OCI-LY3 (cell line): ENCODE results near the gene AMBRA1.
A peak's percentile ranks its signal among the peaks of the same experiment; 100 is the strongest.

ENCODE experiments used
- H2AFZ ChIP-seq: fragments of 200-600, 300-600 bp; shearing (Covaris generic); 2 replicates; pipeline ENCODE4 v1.6.0; 2014; ENCODE audit warnings: antibody characterized with exemption, low read depth, low read length
- H3K27ac ChIP-seq: fragments of 200-600, 300-600 bp; sonication (generic); 2 replicates; pipeline ENCODE4 v1.5.1; 2014; ENCODE audit warnings: mild to moderate bottlenecking, low read length, moderate library complexity, mixed read lengths
- H3K27me3 ChIP-seq: fragments of 200-600, 300-600 bp; sonication (generic); 2 replicates; pipeline ENCODE4 v1.6.1; 2014; ENCODE audit warnings: low read depth, low read length, mixed read lengths
- H3K36me3 ChIP-seq: fragments of 200-600, 300-600 bp; sonication (generic); replicated peaks from 2 replicates; pipeline ENCODE3; 2014; ENCODE audit warnings: low read depth, low read length, mixed read lengths
- H3K4me1 ChIP-seq: fragments of 300-600, 200-600 bp; sonication (generic); 2 replicates; pipeline ENCODE4 v1.6.1; 2014; ENCODE audit warnings: low read length, mixed read lengths
- H3K4me2 ChIP-seq: fragments of 200-600, 300-600 bp; sonication (generic); 2 replicates; pipeline ENCODE4 v1.6.1; 2014; ENCODE audit warnings: low read length, mixed read lengths
- H3K4me3 ChIP-seq: fragments of 300-600, 200-600 bp; sonication (generic); 2 replicates; pipeline ENCODE4 v1.5.1; 2014; ENCODE audit warnings: antibody characterized with exemption, mild to moderate bottlenecking, low read length, moderate library complexity
- H3K79me2 ChIP-seq: fragments of 300-600, 200-600 bp; shearing (Covaris generic); 2 replicates; pipeline ENCODE4 v1.6.1; 2014; ENCODE audit warnings: mild to moderate bottlenecking, low read length, mixed read lengths
- H3K9ac ChIP-seq: fragments of 300-600, 200-600 bp; shearing (Covaris generic); 2 replicates; pipeline ENCODE4 v1.6.0; 2014; ENCODE audit warnings: mild to moderate bottlenecking, low read length, moderate library complexity
- H3K9me3 ChIP-seq: fragments of 200-600, 300-600 bp; shearing (Covaris generic); 2 replicates; pipeline ENCODE4 v1.6.1; 2014; ENCODE audit warnings: low read length, mixed read lengths; ENCODE audit not compliant: insufficient read depth
- H4K20me1 ChIP-seq: fragments of 200-600, 300-600 bp; sonication (generic); 2 replicates; pipeline ENCODE4 v1.6.1; 2016; ENCODE audit warnings: low read length, mixed read lengths; ENCODE audit not compliant: insufficient read depth
- EZH2phosphoT487 ChIP-seq: fragments of 200-600 bp; shearing (Covaris generic); IDR thresholded peaks from 2 replicates; pipeline ENCODE4 v1.6.1; 2018; ENCODE audit warnings: antibody characterized with exemption, mixed run types, low read depth
- TF ChIP-seq, protein P1 (sequence below): fragments of 200-600, 300-600 bp; sonication (generic); IDR thresholded peaks from 2 replicates; pipeline ENCODE4 v1.5.1; 2014; ENCODE audit warnings: antibody characterized with exemption, low read length, low read depth

Gene AMBRA1

GRCh38 chr11:46352063-46352841 lies 241.6 kb downstream of the AMBRA1 start:
- no peaks in the 10 kb centered on the region for H3K9me3 ChIP-seq
- H3K36me3 ChIP-seq = peaks cover 6% of the 10 kb centered on the region
- no peak overlapping the region for H3K9ac ChIP-seq
- H3K4me1 ChIP-seq = peaks cover 12% of the 10 kb centered on the region
- peaks cover 16% of the 10 kb centered on the region for H4K20me1 ChIP-seq
- no peak overlapping the region for H2AFZ ChIP-seq
- peak overlapping the region; percentile 15; the same call in 1 of the 2 replicates for H3K4me2 ChIP-seq
- peaks cover 82% of the 10 kb centered on the region for H3K79me2 ChIP-seq
- H3K4me3 ChIP-seq = peak overlapping the region; percentile 14
- no peaks in the 10 kb centered on the region for H3K27me3 ChIP-seq
- TF ChIP-seq, protein P1, sequence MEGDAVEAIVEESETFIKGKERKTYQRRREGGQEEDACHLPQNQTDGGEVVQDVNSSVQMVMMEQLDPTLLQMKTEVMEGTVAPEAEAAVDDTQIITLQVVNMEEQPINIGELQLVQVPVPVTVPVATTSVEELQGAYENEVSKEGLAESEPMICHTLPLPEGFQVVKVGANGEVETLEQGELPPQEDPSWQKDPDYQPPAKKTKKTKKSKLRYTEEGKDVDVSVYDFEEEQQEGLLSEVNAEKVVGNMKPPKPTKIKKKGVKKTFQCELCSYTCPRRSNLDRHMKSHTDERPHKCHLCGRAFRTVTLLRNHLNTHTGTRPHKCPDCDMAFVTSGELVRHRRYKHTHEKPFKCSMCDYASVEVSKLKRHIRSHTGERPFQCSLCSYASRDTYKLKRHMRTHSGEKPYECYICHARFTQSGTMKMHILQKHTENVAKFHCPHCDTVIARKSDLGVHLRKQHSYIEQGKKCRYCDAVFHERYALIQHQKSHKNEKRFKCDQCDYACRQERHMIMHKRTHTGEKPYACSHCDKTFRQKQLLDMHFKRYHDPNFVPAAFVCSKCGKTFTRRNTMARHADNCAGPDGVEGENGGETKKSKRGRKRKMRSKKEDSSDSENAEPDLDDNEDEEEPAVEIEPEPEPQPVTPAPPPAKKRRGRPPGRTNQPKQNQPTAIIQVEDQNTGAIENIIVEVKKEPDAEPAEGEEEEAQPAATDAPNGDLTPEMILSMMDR = peak; percentile 77
- TF ChIP-seq EZH2phosphoT487 = no peak
- H3K27ac ChIP-seq = no peak overlapping the region

DNA sequence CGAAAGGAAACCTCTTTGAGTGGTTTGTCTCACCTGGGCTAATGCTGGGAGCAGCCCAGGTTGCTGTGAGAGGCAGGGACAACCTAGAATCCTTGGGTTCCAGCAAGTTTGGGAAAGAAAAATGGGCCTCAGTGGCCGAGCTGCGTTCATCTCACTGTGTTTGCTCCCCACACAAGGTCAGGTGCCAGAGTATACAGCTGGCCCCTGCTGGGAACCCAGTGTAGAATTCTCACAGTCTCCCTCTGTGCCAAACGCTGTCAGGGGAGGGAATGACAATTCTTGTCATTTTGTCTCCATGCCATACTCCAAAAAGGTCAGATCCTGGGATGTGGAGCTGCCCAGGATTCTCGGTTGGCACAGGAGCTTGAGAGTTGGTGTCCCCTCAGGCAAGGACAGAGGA lies 242.2 kb downstream of the AMBRA1 start:
- Histone ChIP-seq H3K79me2 (peaks cover 76% of the 10 kb centered on the region), H3K36me3 (peaks cover 6% of the 10 kb centered on the region), H4K20me1 (peaks cover 13% of the 10 kb centered on the region), H3K4me2 (peak overlapping the region; percentile 15; the same call in 1 of the 2 replicates), H2AFZ (no peak overlapping the region), H3K9ac (no peak overlapping the region), H3K27me3 (peaks cover under 1% of the 10 kb centered on the region; the same call in 1 of the 2 replicates), H3K9me3 (no peaks in the 10 kb centered on the region), H3K27ac (no peak overlapping the region), H3K4me3 (no peak overlapping the region; the same call in 1 of the 2 replicates), H3K4me1 (peaks cover 16% of the 10 kb centered on the region)
- TF ChIP-seq, protein P1 = no peak
- TF ChIP-seq EZH2phosphoT487 = no peak

GRCh38 chr11:46351148-46351547 lies 242.7 kb downstream of the AMBRA1 start:
- H3K27ac ChIP-seq = no peak overlapping the region
- no peaks in the 10 kb centered on the region for H3K9me3 ChIP-seq
- H3K27me3 ChIP-seq = peaks cover 4% of the 10 kb centered on the region; the same call in 1 of the 2 replicates
- no peak overlapping the region for H3K9ac ChIP-seq
- H3K36me3 ChIP-seq = peaks cover 3% of the 10 kb centered on the region
- peaks cover 20% of the 10 kb centered on the region for H3K4me1 ChIP-seq
- no peak overlapping the region for H2AFZ ChIP-seq
- H4K20me1 ChIP-seq = peaks cover 9% of the 10 kb centered on the region; the same call in 1 of the 2 replicates
- no peak overlapping the region for H3K4me3 ChIP-seq
- TF ChIP-seq, protein P1 = no peak
- no peak for TF ChIP-seq EZH2phosphoT487
- peaks cover 72% of the 10 kb centered on the region for H3K79me2 ChIP-seq
- no peak overlapping the region for H3K4me2 ChIP-seq

- peaks cover 3% of the 10 kb centered on the region for H3K36me3 ChIP-seq
- H3K4me1 ChIP-seq = peaks cover 25% of the 10 kb centered on the region
- no peak overlapping the region for H3K27ac ChIP-seq
- H3K4me3 ChIP-seq = no peak overlapping the region
- no peak for TF ChIP-seq EZH2phosphoT487
- TF ChIP-seq, protein P1 = no peak
- no peak overlapping the region for H3K9ac ChIP-seq
- H3K27me3 ChIP-seq = peaks cover 4% of the 10 kb centered on the region; the same call in 1 of the 2 replicates
- no peak overlapping the region for H2AFZ ChIP-seq
- H3K9me3 ChIP-seq = no peaks in the 10 kb centered on the region
- no peak overlapping the region for H3K4me2 ChIP-seq
- peaks cover 9% of the 10 kb centered on the region; the same call in 1 of the 2 replicates for H4K20me1 ChIP-seq
- peaks cover 69% of the 10 kb centered on the region for H3K79me2 ChIP-seq
Observed at GRCh38 chr11:46350695-46351094, 243.1 kb downstream of the AMBRA1 start.
